K562 (cell line): ENCODE data around the gene MFSD6. TPM values are rescaled to one million over a fixed set of nuclear protein-coding genes. Genes with fewer than 3 reads are reported as not detected.

ENCODE experiments used
- HINFP ChIP-seq: fragments of 450-650 bp; conservative IDR thresholded peaks from 2 replicates; pipeline ENCODE4 v1.6.1; 2016; ENCODE audit warnings: missing genetic modification characterization, low read depth, mild to moderate bottlenecking, control low read depth, missing compliant biosample characterization
- HLTF ChIP-seq: fragments of 450-650 bp; IDR thresholded peaks from 2 replicates; pipeline ENCODE4 v1.6.1; 2016
- KDM2B ChIP-seq: fragments of 250-450 bp; sonication (Bioruptor Pico); IDR thresholded peaks from 2 replicates; pipeline ENCODE4 v1.8.0; 2021; ENCODE audit warnings: mild to moderate bottlenecking, moderate library complexity
- MEIS2 ChIP-seq: fragments of 450-650 bp; IDR thresholded peaks from 2 replicates; pipeline ENCODE4 v1.6.1; 2014; ENCODE audit warnings: mild to moderate bottlenecking; ENCODE audit not compliant: partially characterized antibody
- MNT ChIP-seq, 2 experiments: fragments of 450-650 bp; conservative IDR thresholded peaks; 2 replicates each; pipeline ENCODE4 v1.6.1; 2017; ENCODE audit warnings: mild to moderate bottlenecking in 2 of 2, moderate library complexity in 2 of 2
- NFIX ChIP-seq: fragments of 250-450 bp; sonication (Bioruptor Pico); IDR thresholded peaks from 2 replicates; pipeline ENCODE4 v1.4.0; 2020; ENCODE audit warnings: low read depth, mild to moderate bottlenecking, moderate library complexity
- NUFIP1 ChIP-seq: fragments of 450-650 bp; IDR thresholded peaks from 2 replicates; pipeline ENCODE4 v1.6.1; 2018; ENCODE audit not compliant: partially characterized antibody
- SMARCA4 ChIP-seq: fragments of 450-650 bp; IDR thresholded peaks from 2 replicates; pipeline ENCODE4 v1.6.1; 2016
- ZBED1 ChIP-seq: IDR thresholded peaks from 2 replicates; pipeline ENCODE4 v1.6.1; 2014
- ZBTB33 ChIP-seq: sonication (generic); formaldehyde crosslinking; IDR thresholded peaks from 2 replicates; pipeline ENCODE4 v1.8.1; 2023; ENCODE audit warnings: mild to moderate bottlenecking, missing genetic modification reagents
- ZNF398 ChIP-seq: fragments of 250-450 bp; sonication (Bioruptor Pico); IDR thresholded peaks from 2 replicates; pipeline ENCODE4 v1.8.0; 2021; ENCODE audit warnings: moderate library complexity, mild to moderate bottlenecking, inconsistent platforms
- ZNF586 ChIP-seq: fragments of 450-650 bp; formaldehyde crosslinking; conservative IDR thresholded peaks from 2 replicates; pipeline ENCODE4 v1.4.0; 2020; ENCODE audit warnings: mild to moderate bottlenecking, moderate library complexity
- ZNF592 ChIP-seq: fragments of 450-650 bp; IDR thresholded peaks from 2 replicates; pipeline ENCODE4 v1.6.1; 2017; ENCODE audit warnings: antibody characterized with exemption, mild to moderate bottlenecking
- polyA plus RNA-seq, 8 experiments: library from polyadenylated mRNA; depleted of rRNA in 4 of 8; stranded (reverse) in 5 of 8; unstranded in 3 of 8; fragments of >200 nt; fragmentation: Nextera tagmentation in 2 of 8; fragmentation: Illumina TruSeq in 1 of 8; extraction: Ambion mirVana in 2 of 8; extraction: Trizol in 1 of 8; gene quantifications; 2 replicates each; pipeline versions ENCODE4 v1.2.1 to v1.2.3, GENCODE V29; 2011 to 2014; ENCODE audit warnings: inconsistent platforms in 1 of 8, missing spikeins in 1 of 8
- total RNA-seq, 7 experiments: library from RNA; depleted of rRNA in 6 of 7; stranded (reverse); fragments of >200 nt in 6 of 7; fragmentation: Illumina TruSeq in 2 of 7; extraction: Trizol in 2 of 7; gene quantifications; 2 replicates each; pipeline versions ENCODE4 v1.2.1 to v1.2.3, GENCODE V29; 2011 to 2021; ENCODE audit warnings: low replicate concordance in 1 of 7

Gene MFSD6
- total and polyA plus RNA-seq, 9 of the 15 experiments (the other 6 are each of a cell fraction or from before 2014, with no cell fraction given): 1.1 to 7.9 (median 4.4) TPM

GRCh38 chr2:190468814-190469569 is 60.8 kb downstream of the MFSD6 start (continued):
- peak; percentile 46; the same call in 1 of the 2 replicates for TF ChIP-seq ZNF592
- no peak for TF ChIP-seq HLTF
- 0 out of 4 replicates have a peak, but pooled peaks of 1 of the 2 experiments have one; percentile 12 for TF ChIP-seq MNT (conservative IDR thresholded peaks at IDR 0.05)
- TF ChIP-seq KDM2B (CRISPR knock-in tag): no peak
- peak; percentile 72 for TF ChIP-seq SMARCA4
- peak; percentile 65 for TF ChIP-seq MEIS2
- no peak for TF ChIP-seq NFIX
- TF ChIP-seq HINFP (tag): no peak
- no peak for TF ChIP-seq ZNF586 (CRISPR knock-in tag)
- TF ChIP-seq ZBTB33 (CRISPR knock-in tag): no peak
- TF ChIP-seq NUFIP1: no peak
- TF ChIP-seq ZNF398 (CRISPR knock-in tag): no peak
- TF ChIP-seq ZBED1: no peak
